ENCODE data around the gene EFNA2. TPM values are rescaled to one million over a fixed set of nuclear protein-coding genes. Genes with fewer than 3 reads are reported as not detected.
A peak's percentile ranks its signal among the peaks of the same experiment; 100 is the strongest.

Gene EFNA2
- polyA plus RNA-seq (2013, experiment 1 of 2): 41.4 TPM
- 40.6 TPM for polyA plus RNA-seq (2013, experiment 2 of 2)

GRCh38 chr19:1285737-1286360, at the start of gene EFNA2:
EFNA2 (plus strand) TSS chr19:1285873; CDS start chr19:1286169, 296 bp downstream.
- Histone ChIP-seq H2BK5ac (ENCODE audit: low read length) (peak within 1 kb of the TSS; percentile 98), H2AFZ (ENCODE audit: low read length) (peak within 1 kb of the TSS; percentile 88), H3K4ac (ENCODE audit: low read length) (peak within 1 kb of the TSS; percentile 78), H3K14ac (ENCODE audit: low read length) (peak within 1 kb of the TSS; percentile 90), H2AK5ac (ENCODE audit: low read depth, low read length) (peak within 1 kb of the TSS; percentile 100), H3K4me3 (ENCODE audit: low read length in 2 of 2) (peak within 1 kb of the TSS; percentile 75 to 87), H2BK15ac (ENCODE audit: low read length) (peak within 1 kb of the TSS; percentile 91), H3K9ac (ENCODE audit: low read depth, low read length, poor library complexity) (peak within 1 kb of the TSS; percentile 92), H2BK12ac (ENCODE audit: low read length) (peak within 1 kb of the TSS; percentile 58), H3K36me3 (replicated peaks in 1 of 2; ENCODE audit: control insufficient read depth in 2 of 2, insufficient read depth in 2 of 2, low read length in 2 of 2) (no peaks in the 10 kb centered on the region), H3K23ac (ENCODE audit: low read depth, low read length, poor library complexity) (peak within 1 kb of the TSS; percentile 85), H3K79me1 (ENCODE audit: low read depth, low read length) (peaks cover 33% of the 10 kb centered on the region), H3K4me1 (ENCODE audit: control insufficient read depth in 2 of 2, insufficient read depth in 1 of 2, low read depth in 1 of 2, low read length in 2 of 2) (peaks cover 14 to 32% of the 10 kb centered on the region in 2 donors), H3K27me3 (ENCODE audit: control insufficient read depth in 3 of 3, insufficient read depth in 3 of 3, low read depth in 1 of 3, low read length in 3 of 3) (peaks cover 0 to 11% (median 4%) of the 10 kb centered on the region in 3 experiments), H3K18ac (ENCODE audit: low read length) (peak within 1 kb of the TSS; percentile 97), H3K9me3 (replicated peaks in 1 of 2; ENCODE audit: control insufficient read depth in 2 of 2, insufficient read depth in 1 of 2, low read depth in 1 of 2, low read length in 2 of 2) (no peaks in the 10 kb centered on the region), H3K27ac (replicated peaks; ENCODE audit: low read length) (no peak within 1 kb of the TSS), H3K4me2 (ENCODE audit: insufficient read depth, low read length, poor library complexity, severe bottlenecking) (peak within 1 kb of the TSS; percentile 89), H4K8ac (ENCODE audit: low read depth, low read length) (no peak within 1 kb of the TSS), H2BK120ac (ENCODE audit: low read depth, low read length) (peak within 1 kb of the TSS; percentile 17), H4K91ac (ENCODE audit: low read depth, low read length, poor library complexity) (peak within 1 kb of the TSS; percentile 39)
- no CpG with 5 or more reads among the region's 113 CpGs for WGBS, 2 donors (ENCODE audit: extremely low coverage in 2 of 2, insufficient read length in 2 of 2, insufficient replicate concordance in 1 of 2)
- DNase-seq (ENCODE audit: low spot score): no peak

- Histone ChIP-seq H3K27ac (replicated peaks; ENCODE audit: low read length) (peak overlapping the region; percentile 68), H3K4me3 (ENCODE audit: low read length in 2 of 2) (peak overlapping the region; percentile 69 to 96), H2AK5ac (ENCODE audit: low read depth, low read length) (peak overlapping the region; percentile 100), H4K8ac (ENCODE audit: low read depth, low read length) (peak overlapping the region; percentile 100), H3K9ac (ENCODE audit: low read depth, low read length, poor library complexity) (peak overlapping the region; percentile 99), H3K4me1 (ENCODE audit: control insufficient read depth in 2 of 2, insufficient read depth in 1 of 2, low read depth in 1 of 2, low read length in 2 of 2) (peaks cover 22 to 24% of the 10 kb centered on the region in 2 donors), H2BK120ac (ENCODE audit: low read depth, low read length) (peak overlapping the region; percentile 94), H3K4me2 (ENCODE audit: insufficient read depth, low read length, poor library complexity, severe bottlenecking) (peak overlapping the region; percentile 86), H3K36me3 (replicated peaks in 1 of 2; ENCODE audit: control insufficient read depth in 2 of 2, insufficient read depth in 2 of 2, low read length in 2 of 2) (peaks cover 33 to 43% of the 10 kb centered on the region in 2 donors), H3K79me1 (ENCODE audit: low read depth, low read length) (peaks cover 36% of the 10 kb centered on the region), H3K9me3 (replicated peaks in 1 of 2; ENCODE audit: control insufficient read depth in 2 of 2, insufficient read depth in 1 of 2, low read depth in 1 of 2, low read length in 2 of 2) (no peaks in the 10 kb centered on the region), H3K27me3 (ENCODE audit: control insufficient read depth in 3 of 3, insufficient read depth in 3 of 3, low read depth in 1 of 3, low read length in 3 of 3) (no peaks in the 10 kb centered on the region), H3K18ac (ENCODE audit: low read length) (peak overlapping the region; percentile 99), H3K4ac (ENCODE audit: low read length) (peak overlapping the region; percentile 100), H3K14ac (ENCODE audit: low read length) (peak overlapping the region; percentile 89), H2BK15ac (ENCODE audit: low read length) (peak overlapping the region; percentile 92), H4K91ac (ENCODE audit: low read depth, low read length, poor library complexity) (no peak overlapping the region), H2AFZ (ENCODE audit: low read length) (peak overlapping the region; percentile 58), H2BK12ac (ENCODE audit: low read length) (peak overlapping the region; percentile 97), H3K23ac (ENCODE audit: low read depth, low read length, poor library complexity) (peak overlapping the region; percentile 85), H2BK5ac (ENCODE audit: low read length) (peak overlapping the region; percentile 93)
- no CpG with 5 or more reads among the region's 42 CpGs for WGBS, 2 donors (ENCODE audit: extremely low coverage in 2 of 2, insufficient read length in 2 of 2, insufficient replicate concordance in 1 of 2)
- no peak for DNase-seq (ENCODE audit: low spot score)
Measured at GRCh38 chr19:1236576-1236975, 49.1 kb upstream of the EFNA2 start.

GRCh38 chr19:1237027-1237659, 48.5 kb upstream of the EFNA2 start:
- H3K18ac ChIP-seq (ENCODE audit: low read length): peak overlapping the region; percentile 99
- no CpG with 5 or more reads among the region's 60 CpGs for WGBS, 2 donors (ENCODE audit: extremely low coverage in 2 of 2, insufficient read length in 2 of 2, insufficient replicate concordance in 1 of 2)
- peaks cover 30 to 38% of the 10 kb centered on the region in 2 donors for H3K36me3 ChIP-seq (replicated peaks in 1 of 2; ENCODE audit: control insufficient read depth in 2 of 2, insufficient read depth in 2 of 2, low read length in 2 of 2)
- H3K4me2 ChIP-seq (ENCODE audit: insufficient read depth, low read length, poor library complexity, severe bottlenecking): peak overlapping the region; percentile 86
- H2BK12ac ChIP-seq (ENCODE audit: low read length): peak overlapping the region; percentile 41
- H4K91ac ChIP-seq (ENCODE audit: low read depth, low read length, poor library complexity): no peak overlapping the region
- H3K9ac ChIP-seq (ENCODE audit: low read depth, low read length, poor library complexity): peak overlapping the region; percentile 99
- H3K79me1 ChIP-seq (ENCODE audit: low read depth, low read length): peaks cover 32% of the 10 kb centered on the region
- H3K23ac ChIP-seq (ENCODE audit: low read depth, low read length, poor library complexity): peak overlapping the region; percentile 85
- peak overlapping the region; percentile 58 for H2AFZ ChIP-seq (ENCODE audit: low read length)
- peak overlapping the region; percentile 84 for H3K4ac ChIP-seq (ENCODE audit: low read length)
- H3K27ac ChIP-seq (replicated peaks; ENCODE audit: low read length): peak overlapping the region; percentile 59
- peak overlapping the region; percentile 67 for H2BK15ac ChIP-seq (ENCODE audit: low read length)
- H4K8ac ChIP-seq (ENCODE audit: low read depth, low read length): no peak overlapping the region
- no peak for DNase-seq (ENCODE audit: low spot score)
- H2BK5ac ChIP-seq (ENCODE audit: low read length): peak overlapping the region; percentile 90
- H2BK120ac ChIP-seq (ENCODE audit: low read depth, low read length): peak overlapping the region; percentile 72
- no peaks in the 10 kb centered on the region for H3K9me3 ChIP-seq (replicated peaks in 1 of 2; ENCODE audit: control insufficient read depth in 2 of 2, insufficient read depth in 1 of 2, low read depth in 1 of 2, low read length in 2 of 2)
- peaks cover 24 to 25% of the 10 kb centered on the region in 2 donors for H3K4me1 ChIP-seq (ENCODE audit: control insufficient read depth in 2 of 2, insufficient read depth in 1 of 2, low read depth in 1 of 2, low read length in 2 of 2)
- H3K4me3 ChIP-seq (ENCODE audit: low read length in 2 of 2): peak overlapping the region; percentile 69 to 96
- H3K14ac ChIP-seq (ENCODE audit: low read length): peak overlapping the region; percentile 71
- H3K27me3 ChIP-seq (ENCODE audit: control insufficient read depth in 3 of 3, insufficient read depth in 3 of 3, low read depth in 1 of 3, low read length in 3 of 3): no peaks in the 10 kb centered on the region
- peak overlapping the region; percentile 94 for H2AK5ac ChIP-seq (ENCODE audit: low read depth, low read length)

Measured in neuronal stem cell (in vitro differentiated cells).